ENCODE measurements around the gene RAB44. TPM values are rescaled to one million over a fixed set of nuclear protein-coding genes. Genes with fewer than 3 reads are reported as not detected.

RAB44 gene
- total RNA-seq, 1 experiment from 2014 or later: not detected

DNA sequence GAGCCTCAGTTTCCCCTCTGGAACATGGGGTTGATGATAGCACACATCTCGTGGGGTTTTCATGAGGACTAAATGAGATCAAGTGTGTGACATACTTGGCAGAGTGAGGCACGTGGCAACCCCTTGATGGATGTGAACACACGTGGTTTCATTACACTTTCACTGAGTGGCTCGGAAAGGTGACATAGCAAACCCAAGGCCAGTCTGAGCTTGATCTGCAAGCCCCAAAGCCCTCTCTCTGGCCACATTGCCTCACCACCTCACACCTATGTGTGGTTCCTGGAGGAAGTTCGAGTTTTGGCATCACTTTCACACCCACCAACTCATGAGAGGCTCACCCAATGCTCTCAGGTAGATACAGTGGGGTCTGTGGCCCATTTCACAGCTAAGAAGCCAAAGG lies 81.6 kb downstream of the RAB44 start:
- intact Hi-C loops (cut with micrococcal nuclease; ENCODE audit: unreplicated experiment): no loop called here

DNA sequence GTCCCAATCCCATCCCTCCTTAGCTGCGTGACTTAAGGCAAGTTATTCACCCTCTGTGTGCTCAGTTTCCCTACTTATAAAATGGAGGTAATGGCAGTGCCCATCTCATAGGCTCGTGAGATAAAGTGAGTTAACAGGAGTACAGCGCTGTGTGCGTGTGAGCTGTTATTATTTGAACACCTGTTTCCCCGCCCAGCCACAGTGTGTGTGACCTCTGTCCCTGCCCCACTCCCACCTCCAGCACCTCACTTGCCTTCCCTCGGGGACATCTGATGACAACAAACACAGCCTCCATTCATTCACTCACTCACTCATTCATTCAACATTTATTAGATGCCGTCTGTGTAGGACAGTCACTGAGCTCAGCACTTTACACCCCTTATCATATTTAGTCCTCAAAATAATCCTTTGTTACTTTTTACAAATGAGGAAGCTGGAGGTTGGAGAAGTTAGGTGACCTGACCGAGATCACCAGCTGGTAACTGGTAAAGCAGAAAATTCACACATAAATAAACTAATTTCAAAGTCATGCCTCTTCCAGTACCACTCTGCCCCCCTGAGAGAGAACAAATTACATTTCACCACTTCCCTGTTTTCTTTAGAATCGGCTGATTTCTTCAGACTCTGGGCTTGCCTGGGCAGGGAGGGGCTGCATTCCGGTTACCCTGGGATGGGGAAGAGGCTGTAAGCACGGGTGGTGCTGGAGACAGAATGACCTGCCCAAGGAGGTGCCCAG lies 83.0 kb downstream of the RAB44 start:
- H3K79me2 ChIP-seq (ENCODE audit: low read depth): no peaks in the 10 kb centered on the region
- intact Hi-C loops (cut with micrococcal nuclease; ENCODE audit: unreplicated experiment): no loop called here
- CTCF ChIA-PET: interaction anchor here (0.5 kb wide), 1 partner anchor 133 kb away, joined by 4 read pairs; no protein-coding TSS in a partner anchor
- H3K4me3 ChIP-seq: no peak overlapping the region
- POLR2A ChIA-PET (ENCODE audit: unreplicated experiment): no interaction called here
- TF ChIP-seq, protein P1, sequence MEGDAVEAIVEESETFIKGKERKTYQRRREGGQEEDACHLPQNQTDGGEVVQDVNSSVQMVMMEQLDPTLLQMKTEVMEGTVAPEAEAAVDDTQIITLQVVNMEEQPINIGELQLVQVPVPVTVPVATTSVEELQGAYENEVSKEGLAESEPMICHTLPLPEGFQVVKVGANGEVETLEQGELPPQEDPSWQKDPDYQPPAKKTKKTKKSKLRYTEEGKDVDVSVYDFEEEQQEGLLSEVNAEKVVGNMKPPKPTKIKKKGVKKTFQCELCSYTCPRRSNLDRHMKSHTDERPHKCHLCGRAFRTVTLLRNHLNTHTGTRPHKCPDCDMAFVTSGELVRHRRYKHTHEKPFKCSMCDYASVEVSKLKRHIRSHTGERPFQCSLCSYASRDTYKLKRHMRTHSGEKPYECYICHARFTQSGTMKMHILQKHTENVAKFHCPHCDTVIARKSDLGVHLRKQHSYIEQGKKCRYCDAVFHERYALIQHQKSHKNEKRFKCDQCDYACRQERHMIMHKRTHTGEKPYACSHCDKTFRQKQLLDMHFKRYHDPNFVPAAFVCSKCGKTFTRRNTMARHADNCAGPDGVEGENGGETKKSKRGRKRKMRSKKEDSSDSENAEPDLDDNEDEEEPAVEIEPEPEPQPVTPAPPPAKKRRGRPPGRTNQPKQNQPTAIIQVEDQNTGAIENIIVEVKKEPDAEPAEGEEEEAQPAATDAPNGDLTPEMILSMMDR (conservative IDR thresholded peaks at IDR 0.05): no peak
- no peak for TF ChIP-seq EZH2 (IDR thresholded peaks at IDR 0.05; ENCODE audit: low read depth)
- no peaks in the 10 kb centered on the region for H3K36me3 ChIP-seq (ENCODE audit: low read depth)
- no TSS peak for BruUV-seq (replicated peaks)
- no peak for DNase-seq
- H3K4me1 ChIP-seq (replicated peaks; ENCODE audit: insufficient read depth): peaks cover 7% of the 10 kb centered on the region
- no peaks in the 10 kb centered on the region for H3K27me3 ChIP-seq (ENCODE audit: insufficient read depth, low read depth)
- H4K20me1 ChIP-seq (ENCODE audit: insufficient read depth): no peaks in the 10 kb centered on the region
- H3K27ac ChIP-seq: no peak overlapping the region
- no peaks in the 10 kb centered on the region for H3K9me2 ChIP-seq (ENCODE audit: insufficient read depth)
- no peak overlapping the region for H2AFZ ChIP-seq
- H3K9me3 ChIP-seq (ENCODE audit: insufficient read depth, low read depth): no peaks in the 10 kb centered on the region
- H3F3A ChIP-seq (ENCODE audit: insufficient read depth, low read depth): no peaks in the 10 kb centered on the region; the same call in 1 of the 2 replicates
- H3K4me2 ChIP-seq: peak overlapping the region; percentile 42

More for the DNA sequence above, 81.6 kb downstream of the RAB44 start:
- Histone ChIP-seq H3F3A (ENCODE audit: insufficient read depth, low read depth) (no peaks in the 10 kb centered on the region; the same call in 1 of the 2 replicates), H3K9me2 (ENCODE audit: insufficient read depth) (no peaks in the 10 kb centered on the region), H3K36me3 (ENCODE audit: low read depth) (no peaks in the 10 kb centered on the region), H4K20me1 (ENCODE audit: insufficient read depth) (no peaks in the 10 kb centered on the region), H3K9me3 (ENCODE audit: insufficient read depth, low read depth) (no peaks in the 10 kb centered on the region), H2AFZ (no peak overlapping the region), H3K4me3 (no peak overlapping the region), H3K4me2 (no peak overlapping the region), H3K27ac (no peak overlapping the region), H3K27me3 (ENCODE audit: insufficient read depth, low read depth) (no peaks in the 10 kb centered on the region), H3K79me2 (ENCODE audit: low read depth) (no peaks in the 10 kb centered on the region), H3K4me1 (replicated peaks; ENCODE audit: insufficient read depth) (peaks cover 7% of the 10 kb centered on the region)
- POLR2A ChIA-PET (ENCODE audit: unreplicated experiment): no interaction called here
- no peak for TF ChIP-seq EZH2 (IDR thresholded peaks at IDR 0.05; ENCODE audit: low read depth)
- TF ChIP-seq, protein P1 (conservative IDR thresholded peaks at IDR 0.05): no peak
- CTCF ChIA-PET: no interaction called here
- no TSS peak for BruUV-seq (replicated peaks)
- no peak for DNase-seq

DNA sequence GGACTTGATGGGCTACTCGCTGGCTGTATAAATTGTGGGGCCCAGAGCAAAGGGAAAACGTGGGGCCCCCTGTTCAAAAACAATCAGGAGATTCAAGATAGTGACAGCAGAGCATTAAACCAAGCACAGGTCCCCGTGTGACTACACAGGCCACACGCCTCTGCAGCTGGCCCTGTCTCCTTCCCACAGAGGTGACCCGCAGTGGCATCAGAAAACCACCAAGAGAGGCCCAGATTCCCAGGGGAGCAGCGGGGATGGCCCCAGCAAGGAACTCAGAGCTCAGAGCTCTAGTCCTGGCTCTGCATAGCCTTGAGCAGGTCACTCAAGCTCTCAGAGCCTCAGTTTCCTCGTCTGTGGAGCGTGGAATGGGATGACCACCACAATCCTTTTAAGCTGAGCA lies 84.0 kb downstream of the RAB44 start:
- no TSS peak for BruUV-seq (replicated peaks)
- DNase-seq: no peak
- no peak overlapping the region for H3K4me2 ChIP-seq
- no peaks in the 10 kb centered on the region for H3K9me3 ChIP-seq (ENCODE audit: insufficient read depth, low read depth)
- intact Hi-C loops (cut with micrococcal nuclease; ENCODE audit: unreplicated experiment): no loop called here
- no peaks in the 10 kb centered on the region for H3K79me2 ChIP-seq (ENCODE audit: low read depth)
- no peaks in the 10 kb centered on the region for H4K20me1 ChIP-seq (ENCODE audit: insufficient read depth)
- H3K4me1 ChIP-seq (replicated peaks; ENCODE audit: insufficient read depth): peaks cover 7% of the 10 kb centered on the region
- no peaks in the 10 kb centered on the region for H3K27me3 ChIP-seq (ENCODE audit: insufficient read depth, low read depth)
- no peaks in the 10 kb centered on the region for H3K9me2 ChIP-seq (ENCODE audit: insufficient read depth)
- no peak overlapping the region for H3K27ac ChIP-seq
- H3F3A ChIP-seq (ENCODE audit: insufficient read depth, low read depth): no peaks in the 10 kb centered on the region; the same call in 1 of the 2 replicates
- CTCF ChIA-PET: interaction anchor here (1.1 to 1.7 kb wide), 2 partner anchors 73 to 236 kb away, joined by 4 to 5 read pairs; no protein-coding TSS in a partner anchor
- POLR2A ChIA-PET (ENCODE audit: unreplicated experiment): no interaction called here
- no peaks in the 10 kb centered on the region for H3K36me3 ChIP-seq (ENCODE audit: low read depth)
- no peak overlapping the region for H2AFZ ChIP-seq
- no peak overlapping the region for H3K4me3 ChIP-seq
- TF ChIP-seq, protein P1 (conservative IDR thresholded peaks at IDR 0.05): no peak
- no peak for TF ChIP-seq EZH2 (IDR thresholded peaks at IDR 0.05; ENCODE audit: low read depth)

Other genes with a start within 250 kb of the RAB44 start
- 45.7 and 53.3 TPM in 2 replicates for gene STK38, start 150.3 kb upstream of the RAB44 start, total RNA-seq (2021)
- gene SRSF3, start 103.5 kb upstream of the RAB44 start, total RNA-seq (2021): 278 and 282 TPM in 2 replicates
- gene CDKN1A, start 19.1 kb upstream of the RAB44 start, total RNA-seq (2021): 14.3 and 14.8 TPM in 2 replicates
- 0.37 and 0.40 TPM in 2 replicates for gene CPNE5, start 141.6 kb downstream of the RAB44 start, total RNA-seq (2021)
- gene PPIL1, start 177.0 kb downstream of the RAB44 start, total RNA-seq (2021): 19.0 and 28.4 TPM in 2 replicates
- gene C6orf89, start 188.1 kb downstream of the RAB44 start, total RNA-seq (2021): 28.7 and 40.1 TPM in 2 replicates

All from PC-9 (cell line).